Measurements from ENCODE around the gene BSDC1.
"Not testable (repeated sequence)": the region's sequence is repeated elsewhere in the genome, so short reads cannot be mapped to it uniquely, and the experiment has no call there.

Gene BSDC1

GRCh38 chr1:32404946-32405345 lies 10.7 kb upstream of the BSDC1 start:
- DNase-seq (ENCODE audit: insufficient read length, low spot score) (no peak), FAIRE-seq (no peak)
- TF ChIP-seq CTCF (IDR thresholded peaks at IDR 0.05; ENCODE audit: insufficient read depth, missing control alignments): no peak

GRCh38 chr1:32400876-32401631 lies 6.8 kb upstream of the BSDC1 start:
- FAIRE-seq (no peak), DNase-seq (ENCODE audit: insufficient read length, low spot score) (peak; percentile 75)
- TF ChIP-seq CTCF (IDR thresholded peaks at IDR 0.05; ENCODE audit: insufficient read depth, missing control alignments): peak; percentile 89

- TF ChIP-seq CTCF (IDR thresholded peaks at IDR 0.05; ENCODE audit: insufficient read depth, missing control alignments): no peak
- DNase-seq (ENCODE audit: insufficient read length, low spot score) (no peak), FAIRE-seq (no peak)
Measured at GRCh38 chr1:32399843-32400242, 5.6 kb upstream of the BSDC1 start.

- no peak for DNase-seq (ENCODE audit: insufficient read length, low spot score)
- FAIRE-seq: no peak
- no peak for TF ChIP-seq CTCF (IDR thresholded peaks at IDR 0.05; ENCODE audit: insufficient read depth, missing control alignments)
Measured at GRCh38 chr1:32398401-32398800, 4.2 kb upstream of the BSDC1 start.

GRCh38 chr1:32396524-32396923 lies 2.3 kb upstream of the BSDC1 start:
- DNase-seq (ENCODE audit: insufficient read length, low spot score); FAIRE-seq: not testable (repeated sequence)

- DNase-seq (ENCODE audit: insufficient read length, low spot score): no peak
- TF ChIP-seq CTCF (IDR thresholded peaks at IDR 0.05; ENCODE audit: insufficient read depth, missing control alignments): no peak
- FAIRE-seq: no peak
Measured at GRCh38 chr1:32394890-32395432, 720 bp upstream of the BSDC1 start.

- TF ChIP-seq CTCF (IDR thresholded peaks at IDR 0.05; ENCODE audit: insufficient read depth, missing control alignments): no peak
- DNase-seq (ENCODE audit: insufficient read length, low spot score) (no peak), FAIRE-seq (no peak)
Measured at GRCh38 chr1:32393832-32394140, 455 bp downstream of the BSDC1 start.
